DOHH2 (cell line): ENCODE data around the gene UBTD1.

ENCODE experiments used
- H3F3A ChIP-seq: fragments of 200-600 bp; sonication (generic), shearing (Covaris generic); 2 replicates; pipeline ENCODE4 v1.6.0; 2016; ENCODE audit warnings: antibody characterized with exemption, mild to moderate bottlenecking; ENCODE audit not compliant: control insufficient read depth, insufficient read depth
- H3K27ac ChIP-seq: fragments of 200-600 bp; sonication (generic); 2 replicates; pipeline ENCODE4 v1.5.1; 2014; ENCODE audit warnings: low read depth, mild to moderate bottlenecking, low read length, moderate library complexity
- H3K27me3 ChIP-seq: fragments of 200-600 bp; sonication (generic); 2 replicates; pipeline ENCODE4 v1.6.1; 2014; ENCODE audit warnings: mild to moderate bottlenecking, low read length, mixed read lengths; ENCODE audit not compliant: control insufficient read depth
- H3K36me3 ChIP-seq: fragments of 200-600 bp; sonication (generic); 2 replicates; pipeline ENCODE4 v1.6.1; 2014; ENCODE audit warnings: mild to moderate bottlenecking, low read length, moderate library complexity, mixed read lengths; ENCODE audit not compliant: control insufficient read depth
- H3K4me1 ChIP-seq: fragments of 200-600 bp; sonication (generic); 2 replicates; pipeline ENCODE4 v1.6.1; 2014; ENCODE audit warnings: mild to moderate bottlenecking, low read length, mixed read lengths; ENCODE audit not compliant: control insufficient read depth
- H3K4me2 ChIP-seq: fragments of 200-600 bp; sonication (generic); 2 replicates; pipeline ENCODE4 v1.6.0; 2014; ENCODE audit warnings: mild to moderate bottlenecking, low read length, moderate library complexity
- H3K4me3 ChIP-seq: fragments of 200-600 bp; sonication (generic); 2 replicates; pipeline ENCODE4 v1.5.1; 2014; ENCODE audit warnings: mild to moderate bottlenecking, low read length, mixed read lengths
- H3K79me2 ChIP-seq: fragments of 200-600 bp; sonication (generic); 2 replicates; pipeline ENCODE4 v1.6.1; 2014; ENCODE audit warnings: mild to moderate bottlenecking, low read length, mixed read lengths; ENCODE audit not compliant: control insufficient read depth
- H3K9me2 ChIP-seq: fragments of 200-600 bp; sonication (generic); replicated peaks from 2 replicates; pipeline ENCODE4 v1.6.1; 2014; ENCODE audit warnings: mild to moderate bottlenecking, low read length, mixed read lengths; ENCODE audit not compliant: control insufficient read depth
- H3K9me3 ChIP-seq: fragments of 200-600 bp; sonication (generic); 2 replicates; pipeline ENCODE4 v1.6.1; 2014; ENCODE audit warnings: antibody characterized with exemption, low read length, mixed read lengths; ENCODE audit not compliant: control insufficient read depth, insufficient read depth
- H4K20me1 ChIP-seq: fragments of 200-600 bp; sonication (generic); 2 replicates; pipeline ENCODE4 v1.6.0; 2014; ENCODE audit warnings: low read depth, mild to moderate bottlenecking, antibody characterized with exemption, low read length, moderate library complexity; ENCODE audit not compliant: control insufficient read depth, insufficient read depth
- CTCF ChIP-seq: fragments of 200-600 bp; sonication (generic); IDR thresholded peaks from one replicate; pipeline ENCODE4 v1.5.1; 2014; ENCODE audit warnings: antibody characterized with exemption, mild to moderate bottlenecking, low read depth, low read length; ENCODE audit not compliant: poor library complexity, severe bottlenecking
- EZH2phosphoT487 ChIP-seq: fragments of 200-600 bp; sonication (generic); IDR thresholded peaks from 2 replicates; pipeline ENCODE4 v1.6.1; 2017; ENCODE audit warnings: borderline replicate concordance, mild to moderate bottlenecking, antibody characterized with exemption, low read length, moderate library complexity, mixed read lengths

UBTD1 gene

DNA sequence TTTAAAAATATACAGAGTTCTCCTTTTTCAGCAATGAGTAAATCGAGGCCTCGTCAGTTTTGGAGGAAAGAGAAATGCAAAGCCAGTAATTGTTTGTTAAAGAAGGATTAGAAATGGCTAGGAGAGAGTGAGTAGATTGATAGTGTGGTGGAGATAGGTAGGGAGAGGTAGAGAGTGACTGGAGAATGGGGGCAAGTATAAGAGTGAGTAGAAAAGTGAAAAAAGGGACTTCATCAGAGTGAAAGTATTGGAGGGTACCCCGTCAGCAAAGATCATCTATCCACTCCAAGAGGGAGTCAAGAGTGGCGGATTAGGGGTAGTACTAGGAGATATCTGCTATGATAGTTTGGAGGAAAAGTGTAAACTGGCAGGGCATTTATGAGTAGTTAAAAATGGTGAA, 64.6 kb downstream of the UBTD1 start:
- Histone ChIP-seq H3K9me3 (no peaks in the 10 kb centered on the region), H3K4me1 (no peaks in the 10 kb centered on the region), H3K4me3 (no peak overlapping the region)

GRCh38 chr10:97564776-97565175, 66.1 kb downstream of the UBTD1 start:
- Histone ChIP-seq H3K4me3 (no peak overlapping the region), H3K9me2 (no peaks in the 10 kb centered on the region), H3K9me3 (no peaks in the 10 kb centered on the region), H3K79me2 (no peaks in the 10 kb centered on the region), H4K20me1 (no peaks in the 10 kb centered on the region), H3K4me1 (no peaks in the 10 kb centered on the region), H3K4me2 (no peak overlapping the region), H3F3A (no peaks in the 10 kb centered on the region), H3K36me3 (no peaks in the 10 kb centered on the region), H3K27ac (no peak overlapping the region), H3K27me3 (no peaks in the 10 kb centered on the region)
- TF ChIP-seq EZH2phosphoT487 (no peak), CTCF (no peak)

More for the DNA sequence above, 64.6 kb downstream of the UBTD1 start:
- no peaks in the 10 kb centered on the region for H3F3A ChIP-seq
- H4K20me1 ChIP-seq: no peaks in the 10 kb centered on the region
- TF ChIP-seq CTCF (no peak), EZH2phosphoT487 (no peak)
- no peaks in the 10 kb centered on the region for H3K79me2 ChIP-seq
- H3K27me3 ChIP-seq: no peaks in the 10 kb centered on the region
- H3K36me3 ChIP-seq: no peaks in the 10 kb centered on the region
- no peaks in the 10 kb centered on the region for H3K9me2 ChIP-seq
- H3K4me2 ChIP-seq: no peak overlapping the region
- H3K27ac ChIP-seq: no peak overlapping the region

GRCh38 chr10:97566336-97566996, 67.7 kb downstream of the UBTD1 start:
- no peaks in the 10 kb centered on the region for H3K36me3 ChIP-seq
- H3K9me2 ChIP-seq: no peaks in the 10 kb centered on the region
- no peaks in the 10 kb centered on the region for H3K27me3 ChIP-seq
- no peaks in the 10 kb centered on the region for H3K9me3 ChIP-seq
- H3K27ac ChIP-seq: no peak overlapping the region
- H3K79me2 ChIP-seq: no peaks in the 10 kb centered on the region
- H3K4me1 ChIP-seq: no peaks in the 10 kb centered on the region
- no peaks in the 10 kb centered on the region for H4K20me1 ChIP-seq
- H3K4me2 ChIP-seq: no peak overlapping the region
- no peak for TF ChIP-seq CTCF
- TF ChIP-seq EZH2phosphoT487: no peak
- H3K4me3 ChIP-seq: no peak overlapping the region
- no peaks in the 10 kb centered on the region for H3F3A ChIP-seq
